ENCODE measurements around the gene LAMB1.

The LAMB1 gene

GRCh38 chr7:108026116-108026515 lies 23.2 kb upstream of the LAMB1 start:
- H3K4me3 ChIP-seq (ENCODE audit: control insufficient read depth, low read depth, low read length) = no peak overlapping the region
- no peak for DNase-seq (ENCODE audit: low read depth)
- TF ChIP-seq CTCF (IDR thresholded peaks at IDR 0.05; ENCODE audit: control insufficient read depth, insufficient read depth, low read depth, low read length, missing control alignments) = no peak

- no peak for DNase-seq (ENCODE audit: low read depth)
- TF ChIP-seq CTCF (IDR thresholded peaks at IDR 0.05; ENCODE audit: control insufficient read depth, insufficient read depth, low read depth, low read length, missing control alignments) = no peak
Observed at GRCh38 chr7:108024538-108024937, 21.6 kb upstream of the LAMB1 start.

GRCh38 chr7:108020585-108020984 lies 17.6 kb upstream of the LAMB1 start:
- no peak for TF ChIP-seq CTCF (IDR thresholded peaks at IDR 0.05; ENCODE audit: control insufficient read depth, insufficient read depth, low read depth, low read length, missing control alignments)
- DNase-seq (ENCODE audit: low read depth) = no peak

More at GRCh38 chr7:108024538-108024937, 21.6 kb upstream of the LAMB1 start:
- H3K4me3 ChIP-seq (ENCODE audit: control insufficient read depth, low read depth, low read length) = no peak overlapping the region

GRCh38 chr7:108018668-108019067 lies 15.7 kb upstream of the LAMB1 start:
- no peak for TF ChIP-seq CTCF (IDR thresholded peaks at IDR 0.05; ENCODE audit: control insufficient read depth, insufficient read depth, low read depth, low read length, missing control alignments)
- no peak overlapping the region for H3K4me3 ChIP-seq (ENCODE audit: control insufficient read depth, low read depth, low read length)
- DNase-seq (ENCODE audit: low read depth) = no peak

More at GRCh38 chr7:108020585-108020984, 17.6 kb upstream of the LAMB1 start:
- no peak overlapping the region for H3K4me3 ChIP-seq (ENCODE audit: control insufficient read depth, low read depth, low read length)

GRCh38 chr7:108017776-108018151 lies 14.8 kb upstream of the LAMB1 start:
- no peak for DNase-seq (ENCODE audit: low read depth)
- H3K4me3 ChIP-seq (ENCODE audit: control insufficient read depth, low read depth, low read length) = no peak overlapping the region
- TF ChIP-seq CTCF (IDR thresholded peaks at IDR 0.05; ENCODE audit: control insufficient read depth, insufficient read depth, low read depth, low read length, missing control alignments) = no peak

GRCh38 chr7:108016841-108017775 lies 14.1 kb upstream of the LAMB1 start:
- TF ChIP-seq CTCF (IDR thresholded peaks at IDR 0.05; ENCODE audit: control insufficient read depth, insufficient read depth, low read depth, low read length, missing control alignments) = peak; percentile 44
- DNase-seq (ENCODE audit: low read depth) = no peak
- no peak overlapping the region for H3K4me3 ChIP-seq (ENCODE audit: control insufficient read depth, low read depth, low read length)

Data from AG09309 (cell line).